BJ (cell line): ENCODE data around the gene UBE2D1. TPM values are rescaled to one million over a fixed set of nuclear protein-coding genes. Genes with fewer than 3 reads are reported as not detected.
A peak's percentile ranks its signal among the peaks of the same experiment; 100 is the strongest.
"Not testable (repeated sequence)": the region's sequence is repeated elsewhere in the genome, so short reads cannot be mapped to it uniquely, and the experiment has no call there.

ENCODE experiments used
- CTCF ChIA-PET: fragments of 350-600 bp; formaldehyde crosslinking; extraction: SDS; loops from one replicate; lab custom pipeline; 2021; ENCODE audit warnings: antibody characterized with exemption, inconsistent platforms; lab: Yijun Ruan, JAX
- POLR2A ChIA-PET: fragments of 300-600 bp; sonication (Branson Sonifier 250); formaldehyde crosslinking; extraction: SDS; loops from one replicate; lab custom pipeline; 2021; ENCODE audit warnings: antibody characterized with exemption; lab: Charles Lee
- DNase-seq: peaks from one replicate; pipeline ENCODE4 v3.0.0-alpha.2; 2011; ENCODE audit warnings: low read depth
- H3K27me3 ChIP-seq: 2 replicates; pipeline ENCODE4 v1.6.0; 2011; ENCODE audit warnings: low read length; ENCODE audit not compliant: control insufficient read depth, insufficient read depth
- H3K36me3 ChIP-seq: 2 replicates; pipeline ENCODE4 v1.5.1; 2011; ENCODE audit warnings: low read length; ENCODE audit not compliant: control insufficient read depth, insufficient read depth
- H3K4me3 ChIP-seq: 2 replicates; pipeline ENCODE4 v1.5.1; 2011; ENCODE audit warnings: low read depth, mild to moderate bottlenecking, control low read depth, low read length
- polyA plus RNA-seq: library from polyadenylated mRNA; depleted of rRNA; stranded (reverse); fragments of >200 nt; gene quantifications from 2 replicates; pipeline ENCODE4 v1.2.3, GENCODE V29; 2011; rRNA removed
- TF ChIP-seq, protein P1 (sequence below): IDR thresholded peaks from 2 replicates; pipeline ENCODE4 v1.5.1; 2011; ENCODE audit warnings: low read depth, mild to moderate bottlenecking, control low read depth, inconsistent platforms, low read length, moderate library complexity; ENCODE audit not compliant: insufficient read depth

Gene UBE2D1
- polyA plus RNA-seq, 1 experiment = 7.7 TPM

- ChIA-PET CTCF (interaction anchor here (1.8 kb wide), 1 partner anchor 10 kb away, joined by 3 read pairs; no protein-coding TSS in a partner anchor), POLR2A (no interaction called here)
- Histone ChIP-seq H3K27me3 (no peaks in the 10 kb centered on the region), H3K4me3 (no peak overlapping the region), H3K36me3 (no peaks in the 10 kb centered on the region)
- TF ChIP-seq, protein P1, sequence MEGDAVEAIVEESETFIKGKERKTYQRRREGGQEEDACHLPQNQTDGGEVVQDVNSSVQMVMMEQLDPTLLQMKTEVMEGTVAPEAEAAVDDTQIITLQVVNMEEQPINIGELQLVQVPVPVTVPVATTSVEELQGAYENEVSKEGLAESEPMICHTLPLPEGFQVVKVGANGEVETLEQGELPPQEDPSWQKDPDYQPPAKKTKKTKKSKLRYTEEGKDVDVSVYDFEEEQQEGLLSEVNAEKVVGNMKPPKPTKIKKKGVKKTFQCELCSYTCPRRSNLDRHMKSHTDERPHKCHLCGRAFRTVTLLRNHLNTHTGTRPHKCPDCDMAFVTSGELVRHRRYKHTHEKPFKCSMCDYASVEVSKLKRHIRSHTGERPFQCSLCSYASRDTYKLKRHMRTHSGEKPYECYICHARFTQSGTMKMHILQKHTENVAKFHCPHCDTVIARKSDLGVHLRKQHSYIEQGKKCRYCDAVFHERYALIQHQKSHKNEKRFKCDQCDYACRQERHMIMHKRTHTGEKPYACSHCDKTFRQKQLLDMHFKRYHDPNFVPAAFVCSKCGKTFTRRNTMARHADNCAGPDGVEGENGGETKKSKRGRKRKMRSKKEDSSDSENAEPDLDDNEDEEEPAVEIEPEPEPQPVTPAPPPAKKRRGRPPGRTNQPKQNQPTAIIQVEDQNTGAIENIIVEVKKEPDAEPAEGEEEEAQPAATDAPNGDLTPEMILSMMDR = no peak
- no peak for DNase-seq
These were observed 75.3 kb downstream of the UBE2D1 start for GRCh38 chr10:58409956-58410610.

- POLR2A ChIA-PET = interaction anchor here (0.7 kb wide), 1 partner anchor 46 kb away, joined by 6 read pairs; no protein-coding TSS in a partner anchor
- CTCF ChIA-PET = interaction anchor here (0.7 to 1.0 kb wide), 5 partner anchors 10 to 540 kb away, joined by 3 to 4 read pairs (median 3); no protein-coding TSS in a partner anchor
- no peaks in the 10 kb centered on the region for H3K36me3 ChIP-seq
These were observed 77.7 kb downstream of the UBE2D1 start for GRCh38 chr10:58412502-58412961.

GRCh38 chr10:58414270-58415041 lies 79.7 kb downstream of the UBE2D1 start:
- TF ChIP-seq, protein P1 = peak; percentile 56
- Histone ChIP-seq H3K36me3 (no peaks in the 10 kb centered on the region), H3K4me3 (no peak overlapping the region), H3K27me3 (no peaks in the 10 kb centered on the region)
- ChIA-PET POLR2A (no interaction called here), CTCF (interaction anchor here (0.6 to 2.3 kb wide), 34 partner anchors 8 to 1021 kb away, joined by 3 to 15 read pairs (median 4); partner anchors contain the start of gene TFAM)
- peak; percentile 27 for DNase-seq

More at GRCh38 chr10:58412502-58412961, 77.7 kb downstream of the UBE2D1 start:
- peak; percentile 67 for DNase-seq
- Histone ChIP-seq H3K27me3 (no peaks in the 10 kb centered on the region), H3K4me3 (no peak overlapping the region)
- TF ChIP-seq, protein P1 = peak; percentile 37

DNA sequence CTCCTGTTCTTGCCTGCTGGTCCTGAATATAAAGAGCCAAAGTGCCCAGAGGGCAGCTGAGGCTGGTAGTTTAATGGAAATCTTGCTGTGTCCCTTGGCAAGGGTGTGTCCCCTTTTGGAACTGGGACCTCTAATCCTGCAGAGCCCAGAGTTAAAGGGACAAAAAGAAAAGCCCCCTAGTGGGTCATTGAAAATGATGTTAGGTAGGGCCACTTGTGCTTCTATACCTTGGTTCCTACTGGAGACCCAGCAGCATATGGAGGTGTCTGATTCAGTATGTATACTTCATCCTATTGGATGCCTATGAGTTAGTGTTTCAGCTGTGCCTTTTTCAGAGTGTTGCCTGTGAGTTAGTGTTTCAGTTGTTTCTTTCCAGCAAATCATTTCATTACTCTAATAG lies 81.0 kb downstream of the UBE2D1 start:
- ChIA-PET CTCF (interaction anchor here (1.0 to 2.3 kb wide), 11 partner anchors 30 to 366 kb away, joined by 3 to 15 read pairs (median 5); partner anchors contain the start of gene TFAM), POLR2A (no interaction called here)
- TF ChIP-seq, protein P1 = no peak
- H3K36me3 ChIP-seq = no peaks in the 10 kb centered on the region
- no peaks in the 10 kb centered on the region for H3K27me3 ChIP-seq
- no peak for DNase-seq
- no peak overlapping the region for H3K4me3 ChIP-seq

GRCh38 chr10:58417902-58418301 lies 83.1 kb downstream of the UBE2D1 start:
- H3K27me3 ChIP-seq, CTCF ChIA-PET, H3K36me3 ChIP-seq, POLR2A ChIA-PET, H3K4me3 ChIP-seq, DNase-seq: not testable (repeated sequence)

Other genes starting within 250 kb of the UBE2D1 start
- gene IPMK, start 67.1 kb upstream of the UBE2D1 start, polyA plus RNA-seq = 0.81 and 1.9 TPM in 2 replicates
- 31.7 and 57.1 TPM in 2 replicates for gene CISD1, start 65.8 kb upstream of the UBE2D1 start, polyA plus RNA-seq
- gene TFAM, start 50.4 kb downstream of the UBE2D1 start, polyA plus RNA-seq = 9.0 and 11.5 TPM in 2 replicates
- 27.0 and 32.1 TPM in 2 replicates for gene BICC1, start 177.9 kb downstream of the UBE2D1 start, polyA plus RNA-seq